Measurements from ENCODE around the gene MMS19.

The MMS19 gene

GRCh38 chr10:97434557-97434956 is 63.7 kb downstream of the MMS19 start:
- H3K27me3 Mint-ChIP-seq (ENCODE audit: low read depth) = no peaks in the 10 kb centered on the region
- no peaks in the 10 kb centered on the region for H3K9me3 Mint-ChIP-seq
- peaks cover 55% of the 10 kb centered on the region for H3K36me3 Mint-ChIP-seq (ENCODE audit: low read depth)
- no peaks in the 10 kb centered on the region for H3K4me1 Mint-ChIP-seq
- no peak overlapping the region for H3K4me3 Mint-ChIP-seq
- no peak for TF ChIP-seq CTCF (IDR thresholded peaks at IDR 0.05; ENCODE audit: unreplicated experiment in 3 of 3)
- H3K27ac Mint-ChIP-seq = no peak overlapping the region

GRCh38 chr10:97434055-97434454 is 64.2 kb downstream of the MMS19 start:
- Mint-ChIP-seq H3K36me3 (ENCODE audit: low read depth) (peaks cover 54% of the 10 kb centered on the region), H3K4me3 (no peak overlapping the region), H3K4me1 (no peaks in the 10 kb centered on the region), H3K27ac (no peak overlapping the region), H3K27me3 (ENCODE audit: low read depth) (no peaks in the 10 kb centered on the region), H3K9me3 (no peaks in the 10 kb centered on the region)
- TF ChIP-seq CTCF (IDR thresholded peaks at IDR 0.05; ENCODE audit: unreplicated experiment in 3 of 3) = no peak

- Mint-ChIP-seq H3K9me3 (no peaks in the 10 kb centered on the region), H3K4me1 (peaks cover 19% of the 10 kb centered on the region), H3K27ac (peak overlapping the region; percentile 46 to 82 (median 76)), H3K4me3 (peak overlapping the region; percentile 76 to 84 (median 82)), H3K36me3 (ENCODE audit: low read depth) (peaks cover 38% of the 10 kb centered on the region), H3K27me3 (ENCODE audit: low read depth) (no peaks in the 10 kb centered on the region)
- no peak for TF ChIP-seq CTCF (IDR thresholded peaks at IDR 0.05; ENCODE audit: unreplicated experiment in 3 of 3)
These were observed 69.6 kb downstream of the MMS19 start for GRCh38 chr10:97428572-97428981.

- no peak for TF ChIP-seq CTCF (IDR thresholded peaks at IDR 0.05; ENCODE audit: unreplicated experiment in 3 of 3)
- peaks cover 34% of the 10 kb centered on the region for H3K36me3 Mint-ChIP-seq (ENCODE audit: low read depth)
- no peaks in the 10 kb centered on the region for H3K27me3 Mint-ChIP-seq (ENCODE audit: low read depth)
- H3K4me3 Mint-ChIP-seq = peak overlapping the region; percentile 93 to 94 (median 93)
- H3K4me1 Mint-ChIP-seq = peaks cover 24% of the 10 kb centered on the region
- H3K27ac Mint-ChIP-seq = peak overlapping the region; percentile 76 to 91 (median 89)
- no peaks in the 10 kb centered on the region for H3K9me3 Mint-ChIP-seq
These were observed 70.5 kb downstream of the MMS19 start for GRCh38 chr10:97427571-97428179.

- H3K4me3 Mint-ChIP-seq = peak overlapping the region; percentile 93 to 94 (median 93)
- no peaks in the 10 kb centered on the region for H3K9me3 Mint-ChIP-seq
- no peaks in the 10 kb centered on the region for H3K27me3 Mint-ChIP-seq (ENCODE audit: low read depth)
- H3K27ac Mint-ChIP-seq = peak overlapping the region; percentile 76 to 91 (median 89)
- TF ChIP-seq CTCF (IDR thresholded peaks at IDR 0.05; ENCODE audit: unreplicated experiment in 3 of 3) = no peak
- H3K36me3 Mint-ChIP-seq (ENCODE audit: low read depth) = peaks cover 31% of the 10 kb centered on the region
- peaks cover 24% of the 10 kb centered on the region for H3K4me1 Mint-ChIP-seq
These were observed 71.2 kb downstream of the MMS19 start for GRCh38 chr10:97426776-97427570.
